IMR-90 (cell line): ENCODE measurements around the gene SORBS1.

Experiments
- CEBPB ChIP-seq: IDR thresholded peaks from 2 replicates; pipeline ENCODE4 v1.6.1; 2012; ENCODE audit warnings: low read depth, low read length, improper control_type of control experiment
- NFE2L2 ChIP-seq: fragments of 150-350 bp; IDR thresholded peaks from 2 replicates; pipeline ENCODE4 v1.6.1; 2016; ENCODE audit warnings: low read depth, mild to moderate bottlenecking, low read length
- POLR2A ChIP-seq: IDR thresholded peaks from 2 replicates; pipeline ENCODE4 v1.6.1; 2012; ENCODE audit warnings: mild to moderate bottlenecking, low read depth, low read length
- SMC3 ChIP-seq: fragments of 150-350 bp; IDR thresholded peaks from 2 replicates; pipeline ENCODE4 v1.6.1; 2016; ENCODE audit warnings: low read depth, mild to moderate bottlenecking, antibody characterized with exemption, low read length, moderate library complexity
- TF ChIP-seq, protein P1 (sequence below): conservative IDR thresholded peaks from 2 replicates; pipeline ENCODE4 v1.5.1; 2012; ENCODE audit warnings: mild to moderate bottlenecking, low read depth, low read length, improper control_type of control experiment
- TF ChIP-seq, protein P2 (sequence below): fragments of 150-350 bp; IDR thresholded peaks from 2 replicates; pipeline ENCODE4 v1.6.1; 2017; ENCODE audit warnings: mild to moderate bottlenecking, antibody characterized with exemption, low read length, low read depth

DNA sequence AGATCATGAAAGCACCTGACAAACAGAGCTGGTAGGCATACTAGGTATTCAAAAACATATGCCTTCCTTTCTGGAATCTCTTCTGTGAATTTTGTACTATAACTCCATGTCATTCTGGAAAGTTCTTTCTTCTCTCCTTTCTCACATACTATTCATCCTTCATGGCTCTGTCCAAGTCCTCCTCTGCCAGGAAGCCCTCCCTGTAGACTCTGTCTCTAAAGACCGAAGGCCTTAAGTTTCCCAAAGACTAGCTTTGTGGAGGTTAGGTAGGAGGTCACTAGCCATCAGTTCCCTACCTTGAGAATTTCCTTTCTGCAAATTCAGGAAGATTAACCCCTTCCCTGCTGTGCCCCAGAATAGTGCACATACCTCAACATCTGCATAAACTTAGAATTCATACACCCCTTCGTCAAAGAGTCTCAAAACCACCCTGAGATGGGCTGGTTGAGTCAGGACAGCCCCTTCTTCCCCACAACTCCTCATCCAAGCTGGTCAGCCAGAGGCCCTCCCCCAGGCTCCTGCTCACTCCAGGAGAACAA is 20.6 kb downstream of the SORBS1 start:
- TF ChIP-seq CEBPB, result no peak
- TF ChIP-seq, protein P1, sequence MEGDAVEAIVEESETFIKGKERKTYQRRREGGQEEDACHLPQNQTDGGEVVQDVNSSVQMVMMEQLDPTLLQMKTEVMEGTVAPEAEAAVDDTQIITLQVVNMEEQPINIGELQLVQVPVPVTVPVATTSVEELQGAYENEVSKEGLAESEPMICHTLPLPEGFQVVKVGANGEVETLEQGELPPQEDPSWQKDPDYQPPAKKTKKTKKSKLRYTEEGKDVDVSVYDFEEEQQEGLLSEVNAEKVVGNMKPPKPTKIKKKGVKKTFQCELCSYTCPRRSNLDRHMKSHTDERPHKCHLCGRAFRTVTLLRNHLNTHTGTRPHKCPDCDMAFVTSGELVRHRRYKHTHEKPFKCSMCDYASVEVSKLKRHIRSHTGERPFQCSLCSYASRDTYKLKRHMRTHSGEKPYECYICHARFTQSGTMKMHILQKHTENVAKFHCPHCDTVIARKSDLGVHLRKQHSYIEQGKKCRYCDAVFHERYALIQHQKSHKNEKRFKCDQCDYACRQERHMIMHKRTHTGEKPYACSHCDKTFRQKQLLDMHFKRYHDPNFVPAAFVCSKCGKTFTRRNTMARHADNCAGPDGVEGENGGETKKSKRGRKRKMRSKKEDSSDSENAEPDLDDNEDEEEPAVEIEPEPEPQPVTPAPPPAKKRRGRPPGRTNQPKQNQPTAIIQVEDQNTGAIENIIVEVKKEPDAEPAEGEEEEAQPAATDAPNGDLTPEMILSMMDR, result no peak
- no peak for TF ChIP-seq POLR2A
- TF ChIP-seq, protein P2, sequence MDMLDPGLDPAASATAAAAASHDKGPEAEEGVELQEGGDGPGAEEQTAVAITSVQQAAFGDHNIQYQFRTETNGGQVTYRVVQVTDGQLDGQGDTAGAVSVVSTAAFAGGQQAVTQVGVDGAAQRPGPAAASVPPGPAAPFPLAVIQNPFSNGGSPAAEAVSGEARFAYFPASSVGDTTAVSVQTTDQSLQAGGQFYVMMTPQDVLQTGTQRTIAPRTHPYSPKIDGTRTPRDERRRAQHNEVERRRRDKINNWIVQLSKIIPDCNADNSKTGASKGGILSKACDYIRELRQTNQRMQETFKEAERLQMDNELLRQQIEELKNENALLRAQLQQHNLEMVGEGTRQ, result no peak
- no peak for TF ChIP-seq SMC3
- no peak for TF ChIP-seq NFE2L2
